Activated CD8-positive, alpha-beta memory T cell treated with anti-CD3 and anti-CD28 coated beads for 36 hours (primary cell): ENCODE measurements around the gene LDHAL6B. TPM values are rescaled to one million over a fixed set of nuclear protein-coding genes. Genes with fewer than 3 reads are reported as not detected.
"Not testable (repeated sequence)": the region's sequence is repeated elsewhere in the genome, so short reads cannot be mapped to it uniquely, and the experiment has no call there.

Source experiments
- CTCF ChIA-PET: fragments of 350-600 bp; sonication (Branson Sonifier 250); formaldehyde crosslinking; loops from one replicate; lab custom pipeline; 2021; ENCODE audit warnings: antibody characterized with exemption; lab: Charles Lee
- POLR2A ChIA-PET: fragments of 350-600 bp; sonication (Branson Sonifier 250); formaldehyde crosslinking; loops from one replicate; lab custom pipeline; 2021; ENCODE audit warnings: antibody characterized with exemption; lab: Charles Lee
- total RNA-seq, 2 experiments: library from RNA; stranded (reverse); gene quantifications; one replicate each; pipeline ENCODE4 v1.2.3, GENCODE V29; 2021

Gene LDHAL6B
- not detected for total RNA-seq

- ChIA-PET POLR2A (no interaction called here), CTCF (no interaction called here)
These were observed at the start of gene LDHAL6B for GRCh38 chr15:59206623-59207183. LDHAL6B (plus strand) TSS chr15:59206843; CDS start chr15:59206941, 98 bp downstream.

- CTCF ChIA-PET: no interaction called here
- POLR2A ChIA-PET: no interaction called here
These were observed 49.2 kb upstream of the LDHAL6B start for GRCh38 chr15:59157396-59157795.

GRCh38 chr15:59157840-59158700 lies 48.6 kb upstream of the LDHAL6B start:
- ChIA-PET CTCF (no interaction called here), POLR2A (no interaction called here)

- ChIA-PET CTCF (no interaction called here), POLR2A (no interaction called here)
These were observed 48.0 kb upstream of the LDHAL6B start for GRCh38 chr15:59158701-59159034.

- ChIA-PET POLR2A (no interaction called here), CTCF (no interaction called here)
These were observed 47.4 kb upstream of the LDHAL6B start for GRCh38 chr15:59159210-59159609.

GRCh38 chr15:59160880-59161593 lies 45.6 kb upstream of the LDHAL6B start:
- CTCF ChIA-PET: no interaction called here
- POLR2A ChIA-PET: no interaction called here

GRCh38 chr15:59162080-59162479 lies 44.6 kb upstream of the LDHAL6B start:
- POLR2A ChIA-PET: not testable (repeated sequence)
- CTCF ChIA-PET: interaction anchor here (0.6 kb wide), 1 partner anchor 51 kb away, joined by 3 read pairs; no protein-coding TSS in a partner anchor

GRCh38 chr15:59165726-59166125 lies 40.9 kb upstream of the LDHAL6B start:
- CTCF ChIA-PET: interaction anchor here (0.9 kb wide), 1 partner anchor 327 kb away, joined by 3 read pairs; no protein-coding TSS in a partner anchor
- POLR2A ChIA-PET: interaction anchor here (0.6 kb wide), 1 partner anchor 192 kb away, joined by 3 read pairs; no protein-coding TSS in a partner anchor

GRCh38 chr15:59166166-59166565 lies 40.5 kb upstream of the LDHAL6B start:
- ChIA-PET CTCF (interaction anchor here (0.7 to 0.9 kb wide), 2 partner anchors 138 to 327 kb away, joined by 3 to 5 read pairs; no protein-coding TSS in a partner anchor), POLR2A (no interaction called here)

- ChIA-PET POLR2A (no interaction called here), CTCF (interaction anchor here (0.7 to 0.9 kb wide), 2 partner anchors 137 to 326 kb away, joined by 3 to 5 read pairs; no protein-coding TSS in a partner anchor)
These were observed 39.9 kb upstream of the LDHAL6B start for GRCh38 chr15:59166601-59167265.

GRCh38 chr15:59168536-59168935 lies 38.1 kb upstream of the LDHAL6B start:
- ChIA-PET CTCF (no interaction called here), POLR2A (no interaction called here)

- ChIA-PET CTCF (no interaction called here), POLR2A (no interaction called here)
These were observed 37.4 kb upstream of the LDHAL6B start for GRCh38 chr15:59169251-59169708.

- ChIA-PET POLR2A (no interaction called here), CTCF (no interaction called here)
These were observed 36.2 kb upstream of the LDHAL6B start for GRCh38 chr15:59170295-59171066.

- CTCF ChIA-PET: no interaction called here
- POLR2A ChIA-PET: no interaction called here
These were observed 35.6 kb upstream of the LDHAL6B start for GRCh38 chr15:59171067-59171397.

GRCh38 chr15:59172289-59172901 lies 34.2 kb upstream of the LDHAL6B start:
- ChIA-PET CTCF (interaction anchor here (0.6 kb wide), 1 partner anchor 289 kb away, joined by 4 read pairs; no protein-coding TSS in a partner anchor), POLR2A (interaction anchor here (0.6 kb wide), 1 partner anchor 1190 kb away, joined by 3 read pairs; no protein-coding TSS in a partner anchor)

- POLR2A ChIA-PET: interaction anchor here (0.6 kb wide), 1 partner anchor 1189 kb away, joined by 3 read pairs; no protein-coding TSS in a partner anchor
- CTCF ChIA-PET: no interaction called here
These were observed 33.4 kb upstream of the LDHAL6B start for GRCh38 chr15:59173194-59173593.

GRCh38 chr15:59174151-59174834 lies 32.4 kb upstream of the LDHAL6B start:
- CTCF ChIA-PET: interaction anchor here (1.0 kb wide), 1 partner anchor 98 kb away, joined by 3 read pairs; no protein-coding TSS in a partner anchor
- POLR2A ChIA-PET: no interaction called here
